K562 (cell line): Measurements from ENCODE around the gene PBX4. TPM values are rescaled to one million over a fixed set of nuclear protein-coding genes. Genes with fewer than 3 reads are reported as not detected.

Experiments
- REST ChIP-seq, 2 experiments: fragments of 450-650 bp; formaldehyde crosslinking in 1 of 2; IDR thresholded peaks; 2 replicates each; pipeline versions ENCODE4 v1.4.0 to v1.6.1; 2014 to 2020; ENCODE audit warnings: mild to moderate bottlenecking in 2 of 2, borderline replicate concordance in 1 of 2, low read depth in 1 of 2
- SMARCE1 ChIP-seq: fragments of 450-650 bp; IDR thresholded peaks from 2 replicates; pipeline ENCODE4 v1.7.1; 2016; ENCODE audit warnings: mild to moderate bottlenecking
- ZMIZ1 ChIP-seq, 2 experiments: fragments of 150-350 bp in 1 of 2; IDR thresholded peaks; 2 replicates each; pipeline ENCODE4 v1.6.1; 2012 to 2016; ENCODE audit warnings: low read depth in 2 of 2, low read length in 2 of 2, mild to moderate bottlenecking in 1 of 2, moderate library complexity in 1 of 2
- polyA plus RNA-seq, 8 experiments: library from polyadenylated mRNA; depleted of rRNA in 4 of 8; stranded (reverse) in 5 of 8; unstranded in 3 of 8; fragments of >200 nt; fragmentation: Nextera tagmentation in 2 of 8; fragmentation: Illumina TruSeq in 1 of 8; extraction: Ambion mirVana in 2 of 8; extraction: Trizol in 1 of 8; gene quantifications; 2 replicates each; pipeline versions ENCODE4 v1.2.1 to v1.2.3, GENCODE V29; 2011 to 2014; ENCODE audit warnings: inconsistent platforms in 1 of 8, missing spikeins in 1 of 8
- total RNA-seq, 7 experiments: library from RNA; depleted of rRNA in 6 of 7; stranded (reverse); fragments of >200 nt in 6 of 7; fragmentation: Illumina TruSeq in 2 of 7; extraction: Trizol in 2 of 7; gene quantifications; 2 replicates each; pipeline versions ENCODE4 v1.2.1 to v1.2.3, GENCODE V29; 2011 to 2021; ENCODE audit warnings: low replicate concordance in 1 of 7

The PBX4 gene
- total and polyA plus RNA-seq, 9 of the 15 experiments (the other 6 are each of a cell fraction or from before 2014, with no cell fraction given), result 0.11 to 3.8 (median 1.6) TPM; not detected in 1

- no peak for TF ChIP-seq REST (IDR thresholded peaks at IDR 0.05; ENCODE audit: borderline replicate concordance)
- TF ChIP-seq REST (CRISPR knock-in tag; IDR thresholded peaks at IDR 0.05; ENCODE audit: low read depth), result no peak
- no peak for TF ChIP-seq ZMIZ1 (IDR thresholded peaks at IDR 0.05; ENCODE audit: low read depth in 2 of 2, low read length in 2 of 2)
- no peak for TF ChIP-seq SMARCE1
These were observed 5.6 kb upstream of the PBX4 start (continued) for GRCh38 chr19:19624032-19624570.
